Kidney tubule cell (primary cell): ENCODE results near the gene PDXK.

Experiments used
- DNase-seq: peaks from one replicate; pipeline ENCODE4 v3.0.0-alpha.2; 2018; ENCODE audit warnings: low spot score

PDXK gene

GRCh38 chr21:43782431-43783097 is 63.6 kb downstream of the PDXK start:
- DNase-seq: peak; percentile 52

- no peak for DNase-seq
These were observed 64.3 kb downstream of the PDXK start for GRCh38 chr21:43783098-43783700.

DNA sequence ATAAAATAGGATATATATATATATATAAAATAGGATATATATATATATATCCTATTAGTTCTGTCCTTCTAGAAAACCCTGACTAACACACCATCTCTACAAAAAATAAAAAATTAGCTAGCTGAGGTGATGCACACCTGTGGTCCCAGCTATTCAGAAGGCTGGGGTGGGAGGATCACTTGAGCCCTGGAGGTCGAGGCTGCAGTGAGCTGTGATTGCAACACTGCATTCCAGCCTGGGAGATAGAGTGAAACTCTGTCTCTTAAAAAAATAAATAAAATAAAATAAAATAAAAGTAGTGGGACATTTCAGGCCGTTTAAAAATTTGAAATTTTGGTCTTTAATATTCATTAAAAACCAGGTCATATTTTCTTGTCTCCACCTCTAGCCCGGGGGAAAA is 66.2 kb downstream of the PDXK start:
- DNase-seq: no peak

GRCh38 chr21:43786300-43786806 is 67.4 kb downstream of the PDXK start:
- no peak for DNase-seq

- no peak for DNase-seq
These were observed 68.0 kb downstream of the PDXK start for GRCh38 chr21:43786807-43787440.

DNA sequence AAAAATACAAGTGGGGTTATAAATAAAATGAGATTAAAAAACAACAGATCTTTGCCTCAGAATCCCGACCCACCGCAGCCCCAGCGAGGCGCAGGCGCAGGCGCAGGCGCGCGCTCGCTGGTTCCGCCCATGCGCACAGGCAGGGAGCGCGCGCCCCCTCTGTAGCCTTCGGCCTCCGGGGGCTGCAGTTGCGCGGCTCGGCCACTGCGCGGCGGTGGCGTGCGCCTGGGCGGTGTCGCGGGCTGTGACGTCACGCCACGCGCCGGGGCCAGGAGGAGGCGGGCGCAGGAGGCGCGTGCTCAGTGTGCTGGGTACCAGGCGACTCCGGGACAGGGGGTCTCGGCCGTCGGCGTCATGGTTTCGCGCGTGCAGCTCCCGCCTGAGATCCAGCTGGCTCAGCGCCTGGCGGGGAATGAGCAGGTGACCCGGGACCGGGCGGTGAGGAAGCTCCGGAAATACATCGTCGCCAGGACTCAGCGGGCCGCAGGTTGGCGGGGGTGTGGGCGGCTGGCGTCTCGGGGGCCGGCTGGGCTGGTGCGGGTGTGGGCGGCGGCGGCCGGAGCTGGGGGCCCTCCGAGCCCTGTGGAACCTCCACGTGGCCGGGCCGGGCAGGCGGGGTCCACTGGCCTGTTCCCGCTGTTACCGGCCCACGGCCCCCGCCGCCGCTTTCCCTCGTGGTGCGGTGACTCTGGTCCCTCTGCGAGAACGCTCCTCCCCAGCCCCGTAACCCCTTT is 70.5 kb downstream of the PDXK start, which contains the start of gene RRP1:
Gene RRP1, plus strand, starts transcription at position 302 of the 734 bp plus-strand sequence. Its CDS starts 53 bp downstream, at position 355.
- peak; percentile 90 for DNase-seq

DNA sequence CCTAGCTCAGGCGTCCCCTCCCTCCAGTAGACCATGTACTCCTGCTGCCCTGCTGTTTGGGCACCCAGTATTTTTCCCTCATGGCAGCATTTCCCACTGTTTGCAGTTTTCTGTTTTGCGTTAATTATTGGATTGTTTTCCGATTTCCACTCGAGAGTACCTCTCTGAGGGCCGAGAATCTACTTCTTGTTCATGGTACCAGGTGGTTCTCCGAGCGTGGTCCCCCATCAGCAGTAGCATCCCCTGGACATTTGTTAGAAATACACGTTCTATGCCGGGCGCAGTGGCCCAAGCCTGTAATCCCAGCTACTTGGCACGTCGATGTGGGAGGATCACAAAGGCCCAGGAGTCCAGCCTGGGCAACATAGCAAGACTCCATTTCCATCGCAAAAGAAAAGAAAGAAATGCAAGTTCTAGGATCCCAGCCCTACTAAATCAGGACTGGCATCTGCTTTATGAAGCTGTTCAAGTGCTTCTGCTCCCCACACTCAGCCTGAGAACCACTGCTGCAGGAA is 71.1 kb downstream of the PDXK start:
- no peak for DNase-seq

DNA sequence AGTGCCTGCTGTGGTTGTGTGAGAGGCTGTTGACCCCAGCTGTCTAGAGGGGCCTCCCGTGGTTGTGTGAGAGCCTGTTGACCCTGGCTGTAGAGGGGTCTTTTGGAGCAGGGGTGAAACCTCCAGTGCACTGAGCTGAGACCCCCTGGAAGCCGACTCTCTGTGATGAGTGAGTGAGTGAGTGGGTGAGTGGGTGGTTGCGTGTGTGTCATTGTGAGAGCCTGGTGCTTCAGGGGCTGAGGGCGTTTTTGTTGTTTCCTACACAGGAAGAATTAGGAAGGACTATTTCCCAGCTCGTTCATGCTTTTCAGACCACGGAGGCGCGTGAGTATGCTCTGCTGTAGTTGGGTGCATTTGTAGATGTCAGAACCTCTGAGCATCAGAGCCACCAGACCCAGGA is 73.5 kb downstream of the PDXK start:
- DNase-seq: no peak

- DNase-seq: no peak
These were observed 74.3 kb downstream of the PDXK start for GRCh38 chr21:43793243-43793642.

DNA sequence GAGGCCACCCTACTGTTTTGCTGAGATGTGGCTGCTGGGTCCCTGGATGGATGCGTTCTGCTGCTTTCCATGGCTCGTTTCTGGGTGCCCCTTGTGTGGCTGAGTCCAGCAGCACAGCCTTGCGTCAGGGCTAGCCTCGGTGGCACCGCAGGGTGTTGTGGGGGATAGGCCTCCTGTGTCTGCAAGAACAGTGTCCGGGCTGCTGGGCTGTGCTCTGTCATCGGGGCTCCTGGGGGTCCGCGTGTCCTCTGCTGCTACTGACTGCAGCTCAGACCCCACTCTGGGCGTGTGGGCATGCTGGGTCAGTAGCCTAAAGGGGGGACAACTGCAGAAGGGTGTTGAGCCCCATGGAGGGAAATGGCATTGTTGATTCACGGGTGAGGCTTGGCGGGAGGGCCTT is 75.4 kb downstream of the PDXK start:
- DNase-seq: no peak

DNA sequence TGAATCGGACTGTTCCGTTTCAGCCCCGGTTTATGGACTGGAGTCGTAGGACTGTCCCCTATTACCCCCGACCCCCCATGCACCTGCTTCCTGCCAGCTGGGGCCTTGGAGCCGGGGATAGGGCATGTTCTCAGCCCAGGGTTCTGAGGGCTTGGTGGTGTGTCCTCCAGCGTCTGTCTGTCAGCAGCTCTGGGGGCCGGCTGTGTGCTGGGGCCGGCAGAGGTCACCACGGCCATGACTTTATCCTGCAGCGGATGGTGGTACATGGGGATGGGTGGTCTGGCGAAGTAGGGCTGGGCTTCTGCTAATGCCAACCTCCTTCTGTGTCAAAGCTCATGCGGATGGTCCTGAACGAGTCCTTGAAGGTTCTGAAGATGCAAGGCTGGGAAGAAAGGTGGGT is 75.9 kb downstream of the PDXK start:
- no peak for DNase-seq

- DNase-seq: no peak
These were observed 78.5 kb downstream of the PDXK start for GRCh38 chr21:43797415-43797814.

GRCh38 chr21:43797925-43798715 is 79.2 kb downstream of the PDXK start:
- DNase-seq: no peak

GRCh38 chr21:43799301-43799840 is 80.4 kb downstream of the PDXK start:
- DNase-seq: no peak

DNA sequence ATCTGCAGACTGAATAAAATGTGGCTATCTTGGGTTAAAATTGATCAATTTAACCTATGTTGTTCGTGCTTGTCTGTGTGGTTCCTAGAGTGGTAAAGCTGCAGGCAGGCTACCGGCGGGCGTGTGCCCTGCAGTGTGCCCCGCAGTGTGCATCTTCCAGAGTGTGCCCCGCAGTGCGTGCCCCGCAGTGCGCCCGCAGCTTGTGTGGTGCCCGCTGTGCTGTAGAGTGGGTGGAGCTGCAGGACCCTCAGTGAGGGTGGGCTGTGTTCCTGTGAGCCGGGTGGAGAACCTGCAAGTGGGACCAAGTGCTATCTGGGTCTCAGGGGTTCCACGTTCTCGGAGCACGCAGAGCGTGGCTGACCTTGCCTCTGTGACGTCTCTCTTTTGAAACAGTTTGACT is 81.2 kb downstream of the PDXK start:
- DNase-seq: no peak

GRCh38 chr21:43800566-43800965 is 81.6 kb downstream of the PDXK start:
- DNase-seq: no peak

DNA sequence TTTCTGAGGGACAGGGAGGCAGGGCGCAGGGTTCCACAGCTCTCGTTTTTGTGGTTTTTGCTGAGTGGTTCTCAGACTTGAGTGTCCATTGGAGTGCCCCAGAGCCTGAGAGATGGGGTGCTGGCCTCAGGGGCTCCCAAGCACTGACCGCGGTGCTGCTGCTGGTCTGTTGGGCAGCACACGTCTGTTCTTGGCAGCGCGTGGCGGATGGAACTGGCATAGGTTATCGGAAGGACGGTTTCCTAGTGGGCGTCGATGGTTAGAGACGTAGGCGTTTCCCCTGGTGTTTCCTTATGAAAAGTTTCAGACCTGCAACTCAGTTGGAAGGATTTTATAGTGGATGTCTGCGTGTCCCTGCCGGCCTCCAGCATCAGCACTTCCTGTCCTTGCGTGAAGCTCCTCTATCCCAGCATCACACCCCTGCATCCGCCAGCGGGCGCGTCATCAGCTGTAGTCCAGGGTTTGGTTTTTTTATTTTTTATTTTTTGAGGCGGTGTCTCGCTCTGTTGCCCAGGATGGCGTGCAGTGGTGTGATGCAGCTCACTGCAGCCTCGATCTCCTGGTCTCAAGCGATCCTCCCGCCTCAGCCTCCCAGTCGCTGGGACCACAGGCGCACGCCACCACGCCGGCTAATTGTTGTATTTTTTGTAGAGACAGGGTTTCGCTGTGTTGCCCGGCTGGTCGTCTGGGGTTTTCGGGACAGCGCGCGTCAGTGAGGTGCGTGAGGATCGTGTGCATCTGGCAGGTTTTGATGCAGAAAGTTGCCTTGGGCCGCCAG is 82.3 kb downstream of the PDXK start:
- no peak for DNase-seq

- no peak for DNase-seq
These were observed 83.9 kb downstream of the PDXK start for GRCh38 chr21:43802713-43803313.

- no peak for DNase-seq
These were observed 84.8 kb downstream of the PDXK start for GRCh38 chr21:43803558-43804300.
